ENCODE measurements around the gene STK38.

GRCh38 chr6:36506611-36507010 lies 40.7 kb downstream of the STK38 start:
- TF ChIP-seq CTCF (conservative IDR thresholded peaks at IDR 0.05; ENCODE audit: low read length) = no peak
- no peak for TF ChIP-seq EZH2phosphoT487 (IDR thresholded peaks at IDR 0.05; ENCODE audit: borderline replicate concordance, low read depth, low read length)
